ENCODE results near the gene F8.
"Not testable (repeated sequence)": the region's sequence is repeated elsewhere in the genome, so short reads cannot be mapped to it uniquely, and the experiment has no call there.

Gene F8

DNA sequence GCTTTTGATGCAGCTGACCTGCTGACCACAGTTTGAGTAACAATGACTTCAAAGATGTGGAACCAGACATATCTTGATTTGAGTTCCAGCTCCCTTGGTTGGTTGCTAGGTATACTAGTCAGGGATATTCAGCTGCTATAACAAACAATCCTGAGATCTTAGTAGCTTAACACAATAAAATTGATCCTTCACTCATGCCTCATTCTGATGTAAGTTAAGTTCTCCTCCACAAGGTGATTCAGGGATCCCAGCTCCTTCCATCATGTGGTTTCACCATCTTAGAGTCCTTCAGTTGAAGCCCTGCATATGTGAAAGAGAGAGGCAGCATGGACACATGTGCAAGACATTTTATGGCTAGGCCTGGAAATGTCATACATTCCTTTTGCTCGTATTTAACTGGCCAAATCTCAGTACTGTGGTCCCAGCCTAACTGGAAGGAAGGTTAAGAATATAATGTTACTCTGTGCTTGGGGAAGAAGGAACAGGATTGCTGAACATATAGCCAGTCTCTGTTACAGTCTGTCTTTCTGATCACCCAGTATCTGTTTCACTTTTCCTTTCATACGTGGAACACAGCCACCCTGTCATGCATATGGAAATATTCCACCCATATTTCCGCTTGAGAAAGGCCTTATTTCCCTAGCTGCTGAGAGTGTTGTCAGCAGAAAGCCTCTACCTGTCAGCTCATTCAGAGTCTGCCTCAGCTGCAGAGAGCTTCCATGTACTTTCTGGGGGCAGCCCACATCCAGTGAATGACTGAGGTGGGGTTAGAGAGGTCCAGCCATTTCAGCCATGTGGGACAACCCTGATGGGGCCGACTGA, 195.1 kb downstream of the F8 start (continued):
- TF ChIP-seq, protein P1, sequence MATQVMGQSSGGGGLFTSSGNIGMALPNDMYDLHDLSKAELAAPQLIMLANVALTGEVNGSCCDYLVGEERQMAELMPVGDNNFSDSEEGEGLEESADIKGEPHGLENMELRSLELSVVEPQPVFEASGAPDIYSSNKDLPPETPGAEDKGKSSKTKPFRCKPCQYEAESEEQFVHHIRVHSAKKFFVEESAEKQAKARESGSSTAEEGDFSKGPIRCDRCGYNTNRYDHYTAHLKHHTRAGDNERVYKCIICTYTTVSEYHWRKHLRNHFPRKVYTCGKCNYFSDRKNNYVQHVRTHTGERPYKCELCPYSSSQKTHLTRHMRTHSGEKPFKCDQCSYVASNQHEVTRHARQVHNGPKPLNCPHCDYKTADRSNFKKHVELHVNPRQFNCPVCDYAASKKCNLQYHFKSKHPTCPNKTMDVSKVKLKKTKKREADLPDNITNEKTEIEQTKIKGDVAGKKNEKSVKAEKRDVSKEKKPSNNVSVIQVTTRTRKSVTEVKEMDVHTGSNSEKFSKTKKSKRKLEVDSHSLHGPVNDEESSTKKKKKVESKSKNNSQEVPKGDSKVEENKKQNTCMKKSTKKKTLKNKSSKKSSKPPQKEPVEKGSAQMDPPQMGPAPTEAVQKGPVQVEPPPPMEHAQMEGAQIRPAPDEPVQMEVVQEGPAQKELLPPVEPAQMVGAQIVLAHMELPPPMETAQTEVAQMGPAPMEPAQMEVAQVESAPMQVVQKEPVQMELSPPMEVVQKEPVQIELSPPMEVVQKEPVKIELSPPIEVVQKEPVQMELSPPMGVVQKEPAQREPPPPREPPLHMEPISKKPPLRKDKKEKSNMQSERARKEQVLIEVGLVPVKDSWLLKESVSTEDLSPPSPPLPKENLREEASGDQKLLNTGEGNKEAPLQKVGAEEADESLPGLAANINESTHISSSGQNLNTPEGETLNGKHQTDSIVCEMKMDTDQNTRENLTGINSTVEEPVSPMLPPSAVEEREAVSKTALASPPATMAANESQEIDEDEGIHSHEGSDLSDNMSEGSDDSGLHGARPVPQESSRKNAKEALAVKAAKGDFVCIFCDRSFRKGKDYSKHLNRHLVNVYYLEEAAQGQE (tag by site-specific recombination; IDR thresholded peaks at IDR 0.05) = no peak
- TF ChIP-seq, protein P2, sequence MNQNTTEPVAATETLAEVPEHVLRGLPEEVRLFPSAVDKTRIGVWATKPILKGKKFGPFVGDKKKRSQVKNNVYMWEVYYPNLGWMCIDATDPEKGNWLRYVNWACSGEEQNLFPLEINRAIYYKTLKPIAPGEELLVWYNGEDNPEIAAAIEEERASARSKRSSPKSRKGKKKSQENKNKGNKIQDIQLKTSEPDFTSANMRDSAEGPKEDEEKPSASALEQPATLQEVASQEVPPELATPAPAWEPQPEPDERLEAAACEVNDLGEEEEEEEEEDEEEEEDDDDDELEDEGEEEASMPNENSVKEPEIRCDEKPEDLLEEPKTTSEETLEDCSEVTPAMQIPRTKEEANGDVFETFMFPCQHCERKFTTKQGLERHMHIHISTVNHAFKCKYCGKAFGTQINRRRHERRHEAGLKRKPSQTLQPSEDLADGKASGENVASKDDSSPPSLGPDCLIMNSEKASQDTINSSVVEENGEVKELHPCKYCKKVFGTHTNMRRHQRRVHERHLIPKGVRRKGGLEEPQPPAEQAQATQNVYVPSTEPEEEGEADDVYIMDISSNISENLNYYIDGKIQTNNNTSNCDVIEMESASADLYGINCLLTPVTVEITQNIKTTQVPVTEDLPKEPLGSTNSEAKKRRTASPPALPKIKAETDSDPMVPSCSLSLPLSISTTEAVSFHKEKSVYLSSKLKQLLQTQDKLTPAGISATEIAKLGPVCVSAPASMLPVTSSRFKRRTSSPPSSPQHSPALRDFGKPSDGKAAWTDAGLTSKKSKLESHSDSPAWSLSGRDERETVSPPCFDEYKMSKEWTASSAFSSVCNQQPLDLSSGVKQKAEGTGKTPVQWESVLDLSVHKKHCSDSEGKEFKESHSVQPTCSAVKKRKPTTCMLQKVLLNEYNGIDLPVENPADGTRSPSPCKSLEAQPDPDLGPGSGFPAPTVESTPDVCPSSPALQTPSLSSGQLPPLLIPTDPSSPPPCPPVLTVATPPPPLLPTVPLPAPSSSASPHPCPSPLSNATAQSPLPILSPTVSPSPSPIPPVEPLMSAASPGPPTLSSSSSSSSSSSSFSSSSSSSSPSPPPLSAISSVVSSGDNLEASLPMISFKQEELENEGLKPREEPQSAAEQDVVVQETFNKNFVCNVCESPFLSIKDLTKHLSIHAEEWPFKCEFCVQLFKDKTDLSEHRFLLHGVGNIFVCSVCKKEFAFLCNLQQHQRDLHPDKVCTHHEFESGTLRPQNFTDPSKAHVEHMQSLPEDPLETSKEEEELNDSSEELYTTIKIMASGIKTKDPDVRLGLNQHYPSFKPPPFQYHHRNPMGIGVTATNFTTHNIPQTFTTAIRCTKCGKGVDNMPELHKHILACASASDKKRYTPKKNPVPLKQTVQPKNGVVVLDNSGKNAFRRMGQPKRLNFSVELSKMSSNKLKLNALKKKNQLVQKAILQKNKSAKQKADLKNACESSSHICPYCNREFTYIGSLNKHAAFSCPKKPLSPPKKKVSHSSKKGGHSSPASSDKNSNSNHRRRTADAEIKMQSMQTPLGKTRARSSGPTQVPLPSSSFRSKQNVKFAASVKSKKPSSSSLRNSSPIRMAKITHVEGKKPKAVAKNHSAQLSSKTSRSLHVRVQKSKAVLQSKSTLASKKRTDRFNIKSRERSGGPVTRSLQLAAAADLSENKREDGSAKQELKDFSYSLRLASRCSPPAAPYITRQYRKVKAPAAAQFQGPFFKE (tag by site-specific recombination; IDR thresholded peaks at IDR 0.05; ENCODE audit: borderline replicate concordance) = no peak
- TF ChIP-seq, protein P3, sequence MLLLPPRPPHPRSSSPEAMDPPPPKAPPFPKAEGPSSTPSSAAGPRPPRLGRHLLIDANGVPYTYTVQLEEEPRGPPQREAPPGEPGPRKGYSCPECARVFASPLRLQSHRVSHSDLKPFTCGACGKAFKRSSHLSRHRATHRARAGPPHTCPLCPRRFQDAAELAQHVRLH (tag by site-specific recombination; IDR thresholded peaks at IDR 0.05) = no peak
- TF ChIP-seq, protein P4, sequence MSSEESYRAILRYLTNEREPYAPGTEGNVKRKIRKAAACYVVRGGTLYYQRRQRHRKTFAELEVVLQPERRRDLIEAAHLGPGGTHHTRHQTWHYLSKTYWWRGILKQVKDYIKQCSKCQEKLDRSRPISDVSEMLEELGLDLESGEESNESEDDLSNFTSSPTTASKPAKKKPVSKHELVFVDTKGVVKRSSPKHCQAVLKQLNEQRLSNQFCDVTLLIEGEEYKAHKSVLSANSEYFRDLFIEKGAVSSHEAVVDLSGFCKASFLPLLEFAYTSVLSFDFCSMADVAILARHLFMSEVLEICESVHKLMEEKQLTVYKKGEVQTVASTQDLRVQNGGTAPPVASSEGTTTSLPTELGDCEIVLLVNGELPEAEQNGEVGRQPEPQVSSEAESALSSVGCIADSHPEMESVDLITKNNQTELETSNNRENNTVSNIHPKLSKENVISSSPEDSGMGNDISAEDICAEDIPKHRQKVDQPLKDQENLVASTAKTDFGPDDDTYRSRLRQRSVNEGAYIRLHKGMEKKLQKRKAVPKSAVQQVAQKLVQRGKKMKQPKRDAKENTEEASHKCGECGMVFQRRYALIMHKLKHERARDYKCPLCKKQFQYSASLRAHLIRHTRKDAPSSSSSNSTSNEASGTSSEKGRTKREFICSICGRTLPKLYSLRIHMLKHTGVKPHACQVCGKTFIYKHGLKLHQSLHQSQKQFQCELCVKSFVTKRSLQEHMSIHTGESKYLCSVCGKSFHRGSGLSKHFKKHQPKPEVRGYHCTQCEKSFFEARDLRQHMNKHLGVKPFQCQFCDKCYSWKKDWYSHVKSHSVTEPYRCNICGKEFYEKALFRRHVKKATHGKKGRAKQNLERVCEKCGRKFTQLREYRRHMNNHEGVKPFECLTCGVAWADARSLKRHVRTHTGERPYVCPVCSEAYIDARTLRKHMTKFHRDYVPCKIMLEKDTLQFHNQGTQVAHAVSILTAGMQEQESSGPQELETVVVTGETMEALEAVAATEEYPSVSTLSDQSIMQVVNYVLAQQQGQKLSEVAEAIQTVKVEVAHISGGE (tag by site-specific recombination; conservative IDR thresholded peaks at IDR 0.05; ENCODE audit: low read depth) = no peak
- no peak for TF ChIP-seq ZBTB1 (tag by site-specific recombination; IDR thresholded peaks at IDR 0.05)
- TF ChIP-seq BCL11B (tag by site-specific recombination; IDR thresholded peaks at IDR 0.05; ENCODE audit: low read depth) = no peak
- TF ChIP-seq RBAK (tag by site-specific recombination; IDR thresholded peaks at IDR 0.05) = no peak

DNA sequence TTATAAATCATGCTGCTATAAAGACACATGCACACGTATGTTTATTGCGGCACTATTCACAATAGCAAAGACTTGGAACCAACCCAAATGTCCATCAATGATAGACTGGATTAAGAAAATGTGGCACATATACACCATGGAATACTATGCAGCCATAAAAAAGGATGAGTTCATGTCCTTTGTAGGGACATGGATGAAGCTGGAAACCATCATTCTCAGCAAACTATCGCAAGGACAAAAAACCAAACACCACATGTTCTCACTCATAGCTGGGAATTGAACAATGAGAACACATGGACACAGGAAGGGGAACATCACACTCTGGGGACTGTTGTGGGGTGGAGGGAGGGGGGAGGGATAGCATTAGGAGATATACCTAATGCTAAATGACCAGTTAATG, 196.9 kb downstream of the F8 start:
- POLR2A ChIA-PET; H3K4me3 ChIP-seq (ENCODE audit: low read depth, low read length); H3K27ac ChIP-seq (ENCODE audit: extremely low read depth, low read depth, low read length); H3K4me1 ChIP-seq (ENCODE audit: control insufficient read depth, insufficient read depth, low read length); H3K36me3 ChIP-seq (ENCODE audit: control insufficient read depth in 2 of 2, insufficient read depth in 1 of 2, low read length in 2 of 2); CTCF ChIA-PET; H3K9me3 ChIP-seq (ENCODE audit: control insufficient read depth, insufficient read depth, low read depth, low read length): not testable (repeated sequence)
- TF ChIP-seq ZNF146 (tag by site-specific recombination; IDR thresholded peaks at IDR 0.05) = peak; percentile 88

Measured in HEK293 (cell line).